ENCODE data around the gene CCDC158.
"Not testable (repeated sequence)": the region's sequence is repeated elsewhere in the genome, so short reads cannot be mapped to it uniquely, and the experiment has no call there.

CCDC158 gene

GRCh38 chr4:76376534-76376933 lies 44.4 kb downstream of the CCDC158 start:
- H3K4me3 ChIP-seq: no peak overlapping the region
- no peak overlapping the region for H3K27ac ChIP-seq

GRCh38 chr4:76375703-76376102 lies 45.2 kb downstream of the CCDC158 start:
- no peak overlapping the region for H3K4me3 ChIP-seq
- H3K27ac ChIP-seq: no peak overlapping the region

GRCh38 chr4:76374798-76375197 lies 46.1 kb downstream of the CCDC158 start:
- no peak overlapping the region for H3K27ac ChIP-seq
- no peak overlapping the region for H3K4me3 ChIP-seq

GRCh38 chr4:76373919-76374552 lies 46.9 kb downstream of the CCDC158 start:
- Histone ChIP-seq H3K4me3 (no peak overlapping the region), H3K27ac (no peak overlapping the region)

GRCh38 chr4:76366737-76367136 lies 54.2 kb downstream of the CCDC158 start:
- no peak overlapping the region for H3K27ac ChIP-seq
- H3K4me3 ChIP-seq: no peak overlapping the region

- H3K27ac ChIP-seq: no peak overlapping the region
- H3K4me3 ChIP-seq: no peak overlapping the region
Observed at GRCh38 chr4:76365636-76366035, 55.3 kb downstream of the CCDC158 start.

- Histone ChIP-seq H3K27ac (no peak overlapping the region), H3K4me3 (no peak overlapping the region)
Observed at GRCh38 chr4:76364763-76365162, 56.2 kb downstream of the CCDC158 start.

- Histone ChIP-seq H3K4me3 (no peak overlapping the region), H3K27ac (no peak overlapping the region)
Observed at GRCh38 chr4:76363556-76364290, 57.2 kb downstream of the CCDC158 start.

- Histone ChIP-seq H3K27ac (no peak overlapping the region), H3K4me3 (no peak overlapping the region)
Observed at GRCh38 chr4:76361689-76362412, 59.1 kb downstream of the CCDC158 start.

GRCh38 chr4:76359881-76360466 lies 61.0 kb downstream of the CCDC158 start:
- H3K27ac ChIP-seq, H3K4me3 ChIP-seq: not testable (repeated sequence)

GRCh38 chr4:76357981-76358380 lies 63.0 kb downstream of the CCDC158 start:
- H3K27ac ChIP-seq: no peak overlapping the region

GRCh38 chr4:76354517-76355473 lies 66.1 kb downstream of the CCDC158 start:
- no peak overlapping the region for H3K4me3 ChIP-seq
- H3K27ac ChIP-seq: no peak overlapping the region

More at GRCh38 chr4:76357981-76358380, 63.0 kb downstream of the CCDC158 start:
- H3K4me3 ChIP-seq: no peak overlapping the region

GRCh38 chr4:76342803-76343202 lies 78.1 kb downstream of the CCDC158 start:
- no peak overlapping the region for H3K27ac ChIP-seq
- H3K4me3 ChIP-seq: no peak overlapping the region

- Histone ChIP-seq H3K4me3 (no peak overlapping the region), H3K27ac (no peak overlapping the region)
Observed at GRCh38 chr4:76342191-76342590, 78.8 kb downstream of the CCDC158 start.

- no peak overlapping the region for H3K27ac ChIP-seq
Observed at GRCh38 chr4:76341063-76341462, 79.9 kb downstream of the CCDC158 start.

GRCh38 chr4:76339364-76339763 lies 81.6 kb downstream of the CCDC158 start:
- Histone ChIP-seq H3K27ac (no peak overlapping the region), H3K4me3 (no peak overlapping the region)

More at GRCh38 chr4:76341063-76341462, 79.9 kb downstream of the CCDC158 start:
- H3K4me3 ChIP-seq: no peak overlapping the region

- Histone ChIP-seq H3K27ac (no peak overlapping the region), H3K4me3 (no peak overlapping the region)
Observed at GRCh38 chr4:76334885-76335284, 86.1 kb downstream of the CCDC158 start.

GRCh38 chr4:76326515-76326914 lies 94.4 kb downstream of the CCDC158 start:
- H3K4me3 ChIP-seq: no peak overlapping the region
- H3K27ac ChIP-seq: no peak overlapping the region

GRCh38 chr4:76325072-76325471 lies 95.9 kb downstream of the CCDC158 start:
- no peak overlapping the region for H3K27ac ChIP-seq
- H3K4me3 ChIP-seq: no peak overlapping the region
